Measurements from ENCODE around the gene SORCS1. TPM values are rescaled to one million over a fixed set of nuclear protein-coding genes. Genes with fewer than 3 reads are reported as not detected.

Gene SORCS1
- total RNA-seq, 4 donors from 2014 or later = 0.26 to 9.4 (median 3.8) TPM

DNA sequence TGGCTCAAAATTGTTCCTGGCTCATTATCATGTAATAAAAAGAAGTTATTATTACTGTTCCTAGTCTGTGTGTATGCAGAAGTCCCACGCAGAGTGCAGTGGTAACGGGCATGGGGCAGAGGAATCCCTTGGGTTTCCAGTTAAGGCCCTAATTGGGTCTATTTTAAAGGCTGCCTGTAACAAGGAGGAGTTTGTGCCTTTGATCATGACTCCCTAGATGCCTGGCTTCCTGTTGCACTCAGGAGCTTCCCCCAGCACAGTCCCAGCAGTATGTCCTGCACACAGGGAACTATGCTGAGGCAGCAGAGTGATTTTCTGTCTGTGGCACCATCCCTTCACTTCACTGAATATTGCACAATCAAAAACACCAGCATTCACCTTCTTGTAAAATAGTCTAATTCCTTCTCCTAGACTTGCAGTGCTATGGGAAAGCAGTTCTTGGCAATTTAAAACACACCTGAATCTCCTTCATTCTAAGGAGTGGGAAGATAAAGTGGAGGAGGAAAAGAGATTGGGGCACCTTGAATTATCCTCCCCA is 22.9 kb downstream of the SORCS1 start:
- H3K36me3 ChIP-seq = no peaks in the 10 kb centered on the region
- no peak for TF ChIP-seq POLR2A (IDR thresholded peaks at IDR 0.05)
- TF ChIP-seq, protein P1, sequence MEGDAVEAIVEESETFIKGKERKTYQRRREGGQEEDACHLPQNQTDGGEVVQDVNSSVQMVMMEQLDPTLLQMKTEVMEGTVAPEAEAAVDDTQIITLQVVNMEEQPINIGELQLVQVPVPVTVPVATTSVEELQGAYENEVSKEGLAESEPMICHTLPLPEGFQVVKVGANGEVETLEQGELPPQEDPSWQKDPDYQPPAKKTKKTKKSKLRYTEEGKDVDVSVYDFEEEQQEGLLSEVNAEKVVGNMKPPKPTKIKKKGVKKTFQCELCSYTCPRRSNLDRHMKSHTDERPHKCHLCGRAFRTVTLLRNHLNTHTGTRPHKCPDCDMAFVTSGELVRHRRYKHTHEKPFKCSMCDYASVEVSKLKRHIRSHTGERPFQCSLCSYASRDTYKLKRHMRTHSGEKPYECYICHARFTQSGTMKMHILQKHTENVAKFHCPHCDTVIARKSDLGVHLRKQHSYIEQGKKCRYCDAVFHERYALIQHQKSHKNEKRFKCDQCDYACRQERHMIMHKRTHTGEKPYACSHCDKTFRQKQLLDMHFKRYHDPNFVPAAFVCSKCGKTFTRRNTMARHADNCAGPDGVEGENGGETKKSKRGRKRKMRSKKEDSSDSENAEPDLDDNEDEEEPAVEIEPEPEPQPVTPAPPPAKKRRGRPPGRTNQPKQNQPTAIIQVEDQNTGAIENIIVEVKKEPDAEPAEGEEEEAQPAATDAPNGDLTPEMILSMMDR (IDR thresholded peaks at IDR 0.05) = no peak
- no peaks in the 10 kb centered on the region for H3K27me3 ChIP-seq
- no peaks in the 10 kb centered on the region for H3K4me1 ChIP-seq
- no peak overlapping the region for H3K27ac ChIP-seq
- no peak for DNase-seq
- no peaks in the 10 kb centered on the region for H3K9me3 ChIP-seq
- intact Hi-C loops (cut with DNase I; ENCODE audit: low total_unique reads) = no loop called here
- H3K4me3 ChIP-seq = no peak overlapping the region

- H3K9me3 ChIP-seq = no peaks in the 10 kb centered on the region
- H3K27me3 ChIP-seq = no peaks in the 10 kb centered on the region
- H3K4me3 ChIP-seq = no peak overlapping the region
- intact Hi-C loops (cut with DNase I; ENCODE audit: low total_unique reads) = no loop called here
- no peak overlapping the region for H3K27ac ChIP-seq
- no peaks in the 10 kb centered on the region for H3K36me3 ChIP-seq
- DNase-seq = no peak
- H3K4me1 ChIP-seq = no peaks in the 10 kb centered on the region
- TF ChIP-seq POLR2A (IDR thresholded peaks at IDR 0.05) = no peak
- TF ChIP-seq, protein P1 (IDR thresholded peaks at IDR 0.05) = no peak
Measured at GRCh38 chr10:107139237-107139636, 25.3 kb downstream of the SORCS1 start.

GRCh38 chr10:107133656-107134055 is 30.9 kb downstream of the SORCS1 start:
- no peaks in the 10 kb centered on the region for H3K9me3 ChIP-seq
- no peak for DNase-seq
- H3K27ac ChIP-seq = no peak overlapping the region
- TF ChIP-seq POLR2A (IDR thresholded peaks at IDR 0.05) = no peak
- TF ChIP-seq, protein P1 (IDR thresholded peaks at IDR 0.05) = no peak
- no peaks in the 10 kb centered on the region for H3K4me1 ChIP-seq
- no peaks in the 10 kb centered on the region for H3K36me3 ChIP-seq
- no peak overlapping the region for H3K4me3 ChIP-seq
- intact Hi-C loops (cut with DNase I; ENCODE audit: low total_unique reads) = no loop called here
- H3K27me3 ChIP-seq = no peaks in the 10 kb centered on the region

DNA sequence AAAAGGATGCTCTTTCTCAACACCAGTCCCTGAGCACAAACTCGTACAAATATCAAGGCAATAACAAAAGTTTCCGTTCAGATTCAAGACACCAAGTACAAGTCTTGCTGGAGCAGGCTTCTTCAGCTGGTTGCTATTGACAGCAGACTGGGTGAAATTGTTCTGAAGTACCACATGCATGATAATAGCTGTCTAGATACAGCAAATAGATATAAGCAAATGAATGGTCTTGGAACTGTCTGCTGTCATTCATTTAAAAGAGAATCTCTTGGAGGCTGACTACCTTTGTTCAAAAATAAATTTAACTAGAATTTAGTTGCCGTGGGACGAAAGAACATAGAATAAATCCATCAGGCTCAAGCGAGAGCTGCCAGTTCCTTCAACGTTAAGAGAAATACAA is 35.5 kb downstream of the SORCS1 start:
- no peaks in the 10 kb centered on the region for H3K36me3 ChIP-seq
- H3K9me3 ChIP-seq = no peaks in the 10 kb centered on the region
- no peaks in the 10 kb centered on the region for H3K27me3 ChIP-seq
- DNase-seq = no peak
- no peak overlapping the region for H3K27ac ChIP-seq
- H3K4me1 ChIP-seq = no peaks in the 10 kb centered on the region
- no peak overlapping the region for H3K4me3 ChIP-seq
- TF ChIP-seq POLR2A (IDR thresholded peaks at IDR 0.05) = no peak
- TF ChIP-seq, protein P1 (IDR thresholded peaks at IDR 0.05) = no peak
- intact Hi-C loops (cut with DNase I; ENCODE audit: low total_unique reads) = no loop called here

- Histone ChIP-seq H3K4me1 (no peaks in the 10 kb centered on the region), H3K27me3 (no peaks in the 10 kb centered on the region), H3K27ac (no peak overlapping the region), H3K4me3 (no peak overlapping the region), H3K36me3 (no peaks in the 10 kb centered on the region), H3K9me3 (no peaks in the 10 kb centered on the region)
- intact Hi-C loops (cut with DNase I; ENCODE audit: low total_unique reads) = no loop called here
- DNase-seq = no peak
- no peak for TF ChIP-seq POLR2A (IDR thresholded peaks at IDR 0.05)
- TF ChIP-seq, protein P1 (IDR thresholded peaks at IDR 0.05) = no peak
Measured at GRCh38 chr10:107126512-107127065, 37.9 kb downstream of the SORCS1 start.
